Measurements from ENCODE around the gene IDH1. TPM values are rescaled to one million over a fixed set of nuclear protein-coding genes. Genes with fewer than 3 reads are reported as not detected.

IDH1 gene
- total and polyA plus RNA-seq, 2 of the 4 experiments (the other 2 are of a cell fraction) = 53.5 to 77.1 TPM

DNA sequence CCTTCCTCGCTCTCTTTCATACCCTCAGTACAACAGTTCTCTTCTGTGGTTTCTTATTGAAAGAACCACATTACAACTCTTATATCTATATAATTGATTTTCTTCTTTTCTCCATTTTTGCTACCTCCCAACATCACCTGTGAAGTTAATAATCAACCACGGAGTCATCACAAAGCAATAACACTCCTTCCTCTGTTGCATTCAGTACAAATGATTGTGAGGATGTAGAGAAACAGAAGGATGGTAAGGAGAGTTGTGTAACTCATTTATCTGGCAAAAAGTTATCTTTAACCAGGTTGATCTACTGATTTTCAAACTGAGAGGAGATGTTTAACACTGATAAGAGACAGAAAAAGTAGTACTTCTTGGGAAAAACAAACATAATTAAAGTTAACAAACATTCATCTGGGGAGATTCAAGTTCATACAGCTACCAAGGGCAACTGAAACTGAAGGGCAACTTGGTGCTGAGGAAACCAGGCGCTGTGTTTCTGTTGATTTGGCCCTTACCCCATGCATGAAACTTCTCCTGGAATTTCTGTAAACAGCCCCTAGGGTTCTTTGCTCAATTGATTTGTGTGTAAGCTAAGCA lies 14.2 kb downstream of the IDH1 start:
- no peaks in the 10 kb centered on the region for H3K79me1 ChIP-seq (ENCODE audit: low read depth in 1 of 2, low read length in 2 of 2)
- H3K56ac ChIP-seq (ENCODE audit: extremely low read depth, insufficient read depth, low read length) = no peak overlapping the region
- H3K4ac ChIP-seq (ENCODE audit: low read depth, low read length) = no peak overlapping the region
- peaks cover 16% of the 10 kb centered on the region for H3K36me3 ChIP-seq (ENCODE audit: control insufficient read depth, insufficient read depth, low read length)
- no peaks in the 10 kb centered on the region for H4K20me1 ChIP-seq (ENCODE audit: insufficient read depth, low read length)
- no peak overlapping the region for H4K91ac ChIP-seq (ENCODE audit: insufficient read depth, low read depth, low read length)
- H2BK120ac ChIP-seq (ENCODE audit: low read depth, low read length) = no peak overlapping the region
- no peak overlapping the region for H2BK5ac ChIP-seq (ENCODE audit: low read depth, low read length, poor library complexity, severe bottlenecking)
- H3K9me3 ChIP-seq (ENCODE audit: control insufficient read depth, insufficient read depth, low read length) = no peaks in the 10 kb centered on the region
- no peak overlapping the region for H2AK9ac ChIP-seq (replicated peaks; ENCODE audit: low read depth, low read length, poor library complexity)
- H3K4me1 ChIP-seq (ENCODE audit: control insufficient read depth, insufficient read depth, low read length) = no peaks in the 10 kb centered on the region
- no peak overlapping the region for H2BK20ac ChIP-seq (ENCODE audit: low read depth, low read length)
- H3K27me3 ChIP-seq (ENCODE audit: control insufficient read depth, insufficient read depth, low read length) = no peaks in the 10 kb centered on the region
- no peak for ATAC-seq (ENCODE audit: low read depth)
- ChIA-PET POLR2A (ENCODE audit: unreplicated experiment) (no interaction called here), CTCF (no interaction called here)
- no TSS peak for BruUV-seq (replicated peaks)
- no peak overlapping the region for H4K8ac ChIP-seq (ENCODE audit: low read depth in 2 of 2, low read length in 2 of 2)
- no peak overlapping the region for H2AK5ac ChIP-seq (ENCODE audit: low read depth, low read length)
- no peak overlapping the region for H3K14ac ChIP-seq (replicated peaks; ENCODE audit: low read depth, low read length)
- WGBS, 2 experiments (ENCODE audit: extremely low coverage in 2 of 2, insufficient read length in 1 of 2) = no CpG with 5 or more reads among the region's 3 CpGs
- no peak overlapping the region for H3K4me3 ChIP-seq (ENCODE audit: insufficient read depth, low read depth, low read length)
- no peak overlapping the region for H3K9ac ChIP-seq (ENCODE audit: low read depth, low read length)
- intact Hi-C loops (cut with micrococcal nuclease) = loop anchor here (5.0 kb wide), 1 partner anchor 1107 kb away; no protein-coding TSS in a partner anchor
- dilution Hi-C loops (cut with HindIII; ENCODE audit: low sequenced_read_pairs, unreplicated experiment) = no loop called here
- H3K18ac ChIP-seq (ENCODE audit: low read depth, low read length) = no peak overlapping the region
- H3K9me1 ChIP-seq (ENCODE audit: insufficient read depth, low read length) = no peaks in the 10 kb centered on the region
- in situ Hi-C loops (cut with MboI; ENCODE audit: low sequenced_read_pairs) = no loop called here
- no peak overlapping the region for H3K23ac ChIP-seq (ENCODE audit: low read depth, low read length)
- no peak overlapping the region for H3K4me2 ChIP-seq (ENCODE audit: low read depth, low read length)
- H3K27ac ChIP-seq (ENCODE audit: insufficient read depth, low read length) = no peak overlapping the region
- no peak overlapping the region for H2BK15ac ChIP-seq (ENCODE audit: low read depth, low read length)
- no peak for DNase-seq
- H4K5ac ChIP-seq (ENCODE audit: low read depth, low read length) = no peak overlapping the region
- TF ChIP-seq SMC3 (IDR thresholded peaks at IDR 0.05; ENCODE audit: low read depth, low read length) (no peak), NFE2L2 (IDR thresholded peaks at IDR 0.05; ENCODE audit: low read depth, low read length) (no peak), RFX5 (IDR thresholded peaks at IDR 0.05; ENCODE audit: low read depth, low read length) (no peak), CHD1 (IDR thresholded peaks at IDR 0.05; ENCODE audit: low read depth, low read length) (no peak), MAZ (IDR thresholded peaks at IDR 0.05; ENCODE audit: borderline replicate concordance, low read depth, low read length) (no peak), MXI1 (IDR thresholded peaks at IDR 0.05; ENCODE audit: borderline replicate concordance, low read depth, low read length) (no peak), RAD21 (IDR thresholded peaks at IDR 0.05; ENCODE audit: low read length) (no peak)
- TF ChIP-seq, protein P1, sequence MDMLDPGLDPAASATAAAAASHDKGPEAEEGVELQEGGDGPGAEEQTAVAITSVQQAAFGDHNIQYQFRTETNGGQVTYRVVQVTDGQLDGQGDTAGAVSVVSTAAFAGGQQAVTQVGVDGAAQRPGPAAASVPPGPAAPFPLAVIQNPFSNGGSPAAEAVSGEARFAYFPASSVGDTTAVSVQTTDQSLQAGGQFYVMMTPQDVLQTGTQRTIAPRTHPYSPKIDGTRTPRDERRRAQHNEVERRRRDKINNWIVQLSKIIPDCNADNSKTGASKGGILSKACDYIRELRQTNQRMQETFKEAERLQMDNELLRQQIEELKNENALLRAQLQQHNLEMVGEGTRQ (IDR thresholded peaks at IDR 0.05; ENCODE audit: low read depth, low read length) = no peak
- TF ChIP-seq, protein P2, sequence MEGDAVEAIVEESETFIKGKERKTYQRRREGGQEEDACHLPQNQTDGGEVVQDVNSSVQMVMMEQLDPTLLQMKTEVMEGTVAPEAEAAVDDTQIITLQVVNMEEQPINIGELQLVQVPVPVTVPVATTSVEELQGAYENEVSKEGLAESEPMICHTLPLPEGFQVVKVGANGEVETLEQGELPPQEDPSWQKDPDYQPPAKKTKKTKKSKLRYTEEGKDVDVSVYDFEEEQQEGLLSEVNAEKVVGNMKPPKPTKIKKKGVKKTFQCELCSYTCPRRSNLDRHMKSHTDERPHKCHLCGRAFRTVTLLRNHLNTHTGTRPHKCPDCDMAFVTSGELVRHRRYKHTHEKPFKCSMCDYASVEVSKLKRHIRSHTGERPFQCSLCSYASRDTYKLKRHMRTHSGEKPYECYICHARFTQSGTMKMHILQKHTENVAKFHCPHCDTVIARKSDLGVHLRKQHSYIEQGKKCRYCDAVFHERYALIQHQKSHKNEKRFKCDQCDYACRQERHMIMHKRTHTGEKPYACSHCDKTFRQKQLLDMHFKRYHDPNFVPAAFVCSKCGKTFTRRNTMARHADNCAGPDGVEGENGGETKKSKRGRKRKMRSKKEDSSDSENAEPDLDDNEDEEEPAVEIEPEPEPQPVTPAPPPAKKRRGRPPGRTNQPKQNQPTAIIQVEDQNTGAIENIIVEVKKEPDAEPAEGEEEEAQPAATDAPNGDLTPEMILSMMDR (conservative IDR thresholded peaks at IDR 0.05; ENCODE audit: low read depth, low read length) = no peak
- H2AFZ ChIP-seq (replicated peaks; ENCODE audit: low read length, poor library complexity) = no peak overlapping the region

Measured in IMR-90 (cell line).